Skin of body (tissue), 3 donors: Measurements from ENCODE around the gene FAM136A. TPM values are rescaled to one million over a fixed set of nuclear protein-coding genes. Genes with fewer than 3 reads are reported as not detected.
"Not testable (repeated sequence)": the region's sequence is repeated elsewhere in the genome, so short reads cannot be mapped to it uniquely, and the experiment has no call there.

Source experiments
- DNase-seq: peaks from one replicate; lab custom pipeline; 2025; lab: John Stamatoyannopoulos, UW
- small RNA-seq: library from RNA; depleted of rRNA; stranded (forward); fragments of <200 nt; gene quantifications from one replicate; pipeline ENCODE3, GENCODE V24; 2014; ENCODE audit warnings: low replicate concordance
- total RNA-seq: library from RNA; depleted of rRNA; stranded (reverse); fragments of >200 nt; gene quantifications from one replicate; pipeline ENCODE4 v1.2.3, GENCODE V29; 2014

FAM136A gene
- total RNA-seq, 1 donor from 2014 or later = 17.7 TPM

DNA sequence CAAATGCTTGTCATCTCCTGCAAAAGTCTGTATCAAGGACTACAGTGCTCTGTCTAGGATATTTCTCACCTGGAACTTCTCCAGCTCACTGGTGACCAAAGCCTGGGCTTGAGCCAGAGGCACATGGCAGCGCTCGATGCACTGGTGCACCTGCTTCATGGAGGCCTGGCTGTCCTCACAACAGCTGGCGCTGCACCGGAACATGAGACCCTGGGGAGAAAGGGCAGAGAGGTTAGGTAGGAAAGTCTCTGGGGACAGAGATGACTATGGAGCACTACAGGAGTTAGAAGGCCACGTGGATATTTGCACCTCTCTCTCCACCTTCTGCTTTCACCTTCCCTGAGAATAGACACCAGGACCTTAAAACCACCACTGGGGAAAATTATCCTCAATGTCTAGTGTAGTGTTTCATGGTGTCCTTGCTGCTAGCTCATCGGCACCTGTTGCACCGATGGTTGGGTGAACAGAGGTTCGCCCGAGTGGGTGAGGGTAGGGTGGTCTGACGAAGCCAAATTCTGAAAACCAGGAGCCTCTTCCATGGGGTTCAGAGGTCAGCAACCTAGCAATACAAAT lies 1.0 kb downstream of the FAM136A start:
- DNase-seq = no peak

DNA sequence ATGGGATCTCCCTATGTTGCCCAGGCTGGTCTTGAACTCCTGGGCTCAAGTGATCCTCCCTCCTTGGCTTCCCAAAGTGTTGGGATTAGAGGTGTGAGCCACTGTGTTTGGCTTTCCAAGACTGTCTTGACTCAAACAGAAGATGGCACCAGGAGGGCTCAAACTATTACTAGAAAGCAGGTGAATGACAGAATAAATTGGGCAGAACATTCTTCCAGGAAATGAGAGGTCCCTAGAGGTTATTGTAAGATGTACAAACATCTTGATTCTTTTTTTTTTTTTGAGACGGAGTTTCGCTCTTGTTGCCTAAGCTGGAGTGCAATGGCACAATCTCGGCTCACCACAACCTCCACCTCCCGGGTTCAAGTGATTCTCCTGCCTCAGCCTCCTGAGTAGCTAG lies 4.0 kb downstream of the FAM136A start:
- DNase-seq = not testable (repeated sequence)

DNA sequence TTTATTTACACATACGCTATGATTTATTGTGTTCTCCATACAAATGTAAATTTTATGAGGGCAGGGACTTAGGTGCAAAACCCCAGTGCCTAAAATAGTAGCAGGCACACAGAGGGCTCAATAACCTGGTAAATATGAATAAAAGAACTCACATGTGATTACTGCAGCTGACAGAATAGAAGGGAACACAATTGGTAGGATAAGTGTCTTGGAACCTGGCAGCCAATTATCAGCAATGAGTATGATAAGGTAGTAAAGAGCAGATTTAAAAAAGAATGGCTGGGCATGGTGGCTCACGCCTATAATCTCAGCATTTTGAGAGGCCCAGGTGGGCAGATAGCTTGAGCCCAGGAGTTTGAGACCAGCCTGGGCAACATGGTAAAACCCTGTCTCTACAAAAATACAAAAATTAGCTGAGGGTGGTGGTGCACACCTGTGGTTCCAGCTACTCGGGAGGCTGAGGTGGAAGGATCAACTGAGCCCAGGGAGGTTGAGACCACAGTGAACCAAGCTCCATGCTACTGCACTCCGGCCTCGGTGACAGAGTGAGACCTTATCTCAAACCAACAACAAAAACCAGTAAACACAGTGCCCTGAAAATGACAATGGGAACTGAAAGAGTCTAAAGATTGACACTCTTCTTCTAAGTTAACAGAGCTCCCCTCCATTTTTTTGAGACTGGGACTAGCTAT lies 18.2 kb downstream of the FAM136A start:
- no peak for DNase-seq

DNA sequence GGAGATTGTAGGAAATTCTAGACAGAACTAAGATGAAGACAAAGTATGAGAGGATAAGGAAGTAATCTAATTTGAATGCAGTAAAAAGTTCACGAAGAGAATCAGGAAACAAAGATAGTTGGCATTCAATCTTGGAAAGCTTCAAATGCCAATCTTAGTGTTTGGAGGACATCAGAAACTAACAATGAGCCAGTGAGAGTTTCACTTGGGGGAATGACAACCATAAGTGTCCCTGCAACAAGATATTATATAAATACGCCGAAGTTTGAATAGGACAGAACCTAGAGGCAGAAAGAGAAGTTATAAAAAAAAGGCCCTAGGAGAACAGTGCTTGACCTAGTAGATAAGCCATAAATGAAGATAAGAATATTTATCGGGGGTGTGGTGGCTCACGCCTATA lies 19.4 kb downstream of the FAM136A start:
- DNase-seq = no peak

DNA sequence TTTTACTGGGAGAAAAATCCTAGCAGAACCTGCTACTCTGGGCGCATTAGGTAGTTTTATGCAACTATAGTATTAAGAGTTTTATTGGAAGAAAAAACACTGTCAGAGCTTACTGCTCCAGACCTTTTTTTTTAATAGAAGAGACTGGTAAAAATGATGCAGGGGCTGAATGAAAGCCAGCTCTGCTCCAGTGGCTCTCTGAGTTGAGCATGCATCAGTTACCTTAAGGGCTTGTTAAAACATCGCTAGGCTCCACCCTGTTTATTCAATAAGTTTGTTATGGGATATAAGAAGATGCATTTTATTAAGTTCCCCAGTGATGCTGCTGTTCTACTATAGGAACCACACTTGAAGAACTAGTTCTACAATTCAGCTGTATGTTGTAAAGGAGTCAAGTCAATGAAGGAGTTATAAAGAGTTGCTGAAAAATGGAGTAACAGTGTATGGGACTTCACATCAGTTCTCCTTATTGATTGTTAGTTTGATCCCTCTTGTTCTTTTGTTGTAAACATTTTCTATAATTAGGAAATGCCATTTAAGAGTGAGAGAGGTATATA lies 21.5 kb downstream of the FAM136A start:
- DNase-seq = no peak

DNA sequence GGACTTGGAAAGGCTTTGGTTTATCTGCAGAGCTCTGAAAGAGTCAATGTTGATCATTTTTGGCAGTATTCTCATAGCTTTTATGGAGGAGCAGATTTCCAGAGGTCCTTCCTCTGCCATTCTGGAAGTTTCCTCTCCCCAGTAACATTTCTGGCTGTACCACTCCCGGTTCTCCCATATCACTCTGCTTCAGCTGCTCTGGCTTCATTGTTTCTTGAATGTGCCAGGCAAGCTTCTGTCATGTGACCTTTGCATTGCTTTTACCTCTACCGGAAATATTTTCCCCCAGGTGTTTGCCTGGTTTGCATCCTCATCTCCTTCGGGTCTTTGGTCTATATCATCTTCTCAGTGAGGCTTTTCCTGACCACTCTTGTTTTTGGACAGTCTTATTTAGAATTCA lies 31.5 kb downstream of the FAM136A start:
- DNase-seq = no peak

DNA sequence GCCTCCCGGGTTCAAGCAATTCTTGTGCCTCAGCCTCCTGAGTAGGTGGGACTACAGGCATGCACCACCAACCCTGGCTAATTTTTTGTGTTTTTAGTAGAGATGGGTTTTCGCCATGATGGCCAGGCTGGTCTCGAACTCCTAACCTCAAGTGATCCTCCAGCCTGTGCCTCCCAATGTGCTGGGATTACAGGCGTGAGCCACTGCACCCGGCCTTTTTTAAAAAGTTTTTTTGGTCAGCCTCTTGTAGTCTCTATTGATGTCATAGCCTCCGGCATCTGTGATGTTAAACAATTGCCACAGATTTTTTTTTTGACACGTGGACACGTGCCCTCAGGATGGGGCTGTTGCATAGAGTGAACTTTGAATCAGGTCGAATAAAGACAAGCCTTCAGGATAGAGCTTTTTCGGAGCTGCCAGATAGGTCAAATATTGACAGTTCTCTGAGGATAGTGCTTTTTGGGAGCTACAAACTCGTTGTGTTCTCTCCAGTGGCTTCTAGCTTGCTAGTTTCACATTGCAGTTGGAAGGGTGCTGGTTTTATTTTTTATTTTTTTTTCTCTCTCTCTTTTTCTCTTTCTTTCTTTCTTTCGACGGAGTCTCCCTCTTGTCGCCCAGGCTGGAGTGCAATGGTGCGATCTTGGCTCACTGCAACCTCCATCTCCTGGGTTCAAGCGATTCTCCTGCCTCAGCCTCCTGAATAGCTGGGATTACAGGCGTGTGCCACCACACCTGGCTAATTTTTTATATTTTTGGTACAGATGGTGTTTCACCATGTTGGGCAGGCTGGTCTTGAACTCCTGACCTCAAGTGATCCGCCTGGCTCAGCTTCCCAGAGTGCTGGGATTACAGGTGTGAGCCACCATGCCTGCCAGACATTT lies 32.2 kb downstream of the FAM136A start:
- not testable (repeated sequence) for DNase-seq

DNA sequence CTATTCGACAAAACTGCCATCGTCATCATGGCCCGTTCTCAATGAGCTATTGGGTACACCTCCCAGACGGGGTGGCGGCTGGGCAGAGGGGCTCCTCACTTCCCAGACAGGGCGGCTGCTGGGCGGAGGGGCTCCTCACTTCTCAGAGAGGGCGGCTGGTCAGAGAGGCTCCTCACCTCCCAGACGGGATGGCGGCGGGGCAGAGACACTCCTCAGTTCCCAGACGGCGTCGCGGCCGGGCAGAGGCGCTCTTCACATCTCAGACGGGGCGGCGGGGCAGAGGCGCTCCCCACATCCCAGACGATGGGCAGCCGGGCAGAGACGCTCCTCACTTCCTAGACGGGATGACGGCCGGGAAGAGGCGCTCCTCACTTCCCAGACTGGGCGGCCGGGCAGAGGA lies 34.9 kb downstream of the FAM136A start:
- DNase-seq = not testable (repeated sequence)

DNA sequence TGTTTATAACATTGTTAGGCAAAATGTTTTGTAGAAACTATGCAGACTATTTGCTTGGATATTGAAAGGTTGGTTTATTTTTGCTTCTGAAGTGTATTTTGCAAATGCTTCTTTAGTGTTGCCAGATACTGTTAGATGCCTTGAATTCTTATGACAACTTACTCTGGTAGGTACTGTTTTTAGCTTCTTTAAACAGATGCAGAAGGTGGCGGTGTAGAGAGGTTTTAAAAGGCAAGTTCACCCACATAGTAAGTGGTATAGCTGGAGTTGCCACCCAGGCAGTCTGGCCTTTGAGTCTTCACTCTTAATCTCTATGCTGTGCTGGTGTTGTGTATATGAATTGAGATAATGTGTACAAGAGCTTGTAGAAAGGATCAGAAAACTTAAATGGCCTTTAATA lies 40.4 kb downstream of the FAM136A start:
- no peak for DNase-seq

DNA sequence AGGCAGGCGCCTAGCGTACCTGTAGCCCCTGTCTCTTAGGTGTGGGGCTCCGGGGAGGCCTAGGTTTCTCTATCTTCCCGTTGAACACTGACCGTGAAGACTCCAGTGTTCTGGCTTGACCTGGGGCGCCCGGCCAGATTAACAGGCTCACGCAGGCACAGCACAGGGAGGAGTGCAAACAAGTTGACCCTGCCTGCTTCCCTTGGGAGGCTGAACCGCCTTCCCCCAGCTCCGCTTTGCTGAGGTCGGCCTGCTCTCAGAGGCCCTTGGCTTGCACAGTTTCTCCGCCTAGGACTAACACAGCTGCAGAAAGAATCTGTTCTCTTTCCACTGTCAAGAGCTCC lies 43.4 kb downstream of the FAM136A start:
- no peak for DNase-seq

DNA sequence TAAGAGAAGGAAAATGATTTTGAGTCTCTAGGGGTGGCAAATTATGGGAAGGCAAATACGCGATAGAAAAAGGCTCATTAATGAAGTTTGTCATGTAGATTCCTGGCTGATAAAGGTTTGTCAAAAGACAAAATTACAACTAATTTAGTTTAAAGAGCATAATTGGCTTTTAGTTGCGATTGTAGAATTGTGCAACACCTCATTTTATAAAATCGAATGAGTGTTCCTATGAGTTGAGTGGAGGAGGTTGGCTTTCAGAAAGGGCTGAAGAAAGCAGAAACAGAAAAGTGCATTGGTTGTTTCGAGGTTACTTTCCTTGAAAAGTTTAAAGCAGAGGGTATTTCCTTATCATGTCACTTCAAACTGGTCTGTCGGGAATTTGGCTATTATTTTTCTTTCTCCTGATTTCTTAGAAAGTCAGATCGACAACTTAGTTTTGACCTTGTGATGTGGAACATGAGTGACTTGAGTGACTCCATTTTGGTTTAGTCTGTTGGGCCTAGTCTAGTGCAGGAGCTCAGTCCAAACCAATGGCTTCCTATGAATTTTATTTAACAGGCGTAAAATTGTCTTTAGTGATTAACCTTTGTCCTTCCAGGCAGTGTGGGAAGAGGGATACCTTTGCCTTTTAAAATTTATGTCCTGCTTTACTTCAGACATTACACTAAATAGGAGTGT lies 46.1 kb downstream of the FAM136A start:
- no peak for DNase-seq

DNA sequence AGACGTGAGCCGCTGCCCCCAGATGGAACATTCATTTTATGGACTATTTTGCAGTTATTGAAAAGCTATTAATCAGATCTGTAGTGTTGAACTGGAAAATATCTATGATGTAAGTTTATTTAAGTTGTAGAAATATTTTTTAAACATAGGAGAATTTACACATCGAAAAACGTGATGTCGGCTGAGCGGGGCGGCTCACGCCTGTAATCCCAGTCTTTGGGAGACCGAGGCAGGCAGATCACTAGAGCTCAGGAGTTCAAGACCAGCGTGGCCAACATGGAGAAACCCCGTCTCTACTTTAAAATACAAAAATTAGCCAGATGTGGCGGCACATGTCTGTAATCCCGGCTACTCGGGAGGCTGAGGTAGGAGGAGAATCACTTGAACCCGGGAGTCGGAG lies 51.4 kb downstream of the FAM136A start:
- no peak for DNase-seq

DNA sequence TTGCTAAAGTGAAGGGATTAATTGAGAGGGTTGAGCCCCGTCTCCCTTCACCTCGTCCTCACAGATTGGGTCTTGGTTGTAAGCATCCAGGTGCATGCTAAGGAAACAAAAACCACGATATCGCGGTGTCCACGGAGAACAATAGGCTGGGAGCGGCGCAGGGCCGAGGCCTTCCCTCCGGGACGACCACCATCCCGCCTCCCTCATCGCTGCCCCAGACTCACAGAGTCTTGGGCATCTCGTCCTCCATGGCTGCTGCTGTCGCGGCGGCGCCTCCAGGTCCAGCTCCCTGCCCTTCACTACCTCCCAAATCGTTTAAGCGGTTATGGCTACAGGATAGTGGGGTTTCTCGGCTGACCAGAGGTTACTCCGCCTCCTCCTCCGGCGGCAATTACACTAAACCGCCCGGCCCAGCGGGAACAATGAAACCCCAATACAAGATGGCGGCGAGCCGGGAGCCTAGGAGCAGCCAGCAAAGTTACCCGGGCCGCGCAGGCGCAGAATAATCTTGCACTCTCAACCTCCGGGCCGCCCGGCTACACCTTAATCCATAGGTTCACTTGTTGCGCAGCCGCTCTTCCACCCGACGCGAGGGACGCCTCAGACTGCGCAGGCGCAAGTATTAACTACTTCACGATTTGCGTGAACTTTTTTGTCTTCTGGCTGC lies 53.6 kb downstream of the FAM136A start, which contains the start of gene TIA1:
Gene TIA1, minus strand, starts transcription at position 448 of the 667 bp plus-strand sequence. Its CDS starts 198 bp downstream, at position 250.
- peak; percentile 99 for DNase-seq

DNA sequence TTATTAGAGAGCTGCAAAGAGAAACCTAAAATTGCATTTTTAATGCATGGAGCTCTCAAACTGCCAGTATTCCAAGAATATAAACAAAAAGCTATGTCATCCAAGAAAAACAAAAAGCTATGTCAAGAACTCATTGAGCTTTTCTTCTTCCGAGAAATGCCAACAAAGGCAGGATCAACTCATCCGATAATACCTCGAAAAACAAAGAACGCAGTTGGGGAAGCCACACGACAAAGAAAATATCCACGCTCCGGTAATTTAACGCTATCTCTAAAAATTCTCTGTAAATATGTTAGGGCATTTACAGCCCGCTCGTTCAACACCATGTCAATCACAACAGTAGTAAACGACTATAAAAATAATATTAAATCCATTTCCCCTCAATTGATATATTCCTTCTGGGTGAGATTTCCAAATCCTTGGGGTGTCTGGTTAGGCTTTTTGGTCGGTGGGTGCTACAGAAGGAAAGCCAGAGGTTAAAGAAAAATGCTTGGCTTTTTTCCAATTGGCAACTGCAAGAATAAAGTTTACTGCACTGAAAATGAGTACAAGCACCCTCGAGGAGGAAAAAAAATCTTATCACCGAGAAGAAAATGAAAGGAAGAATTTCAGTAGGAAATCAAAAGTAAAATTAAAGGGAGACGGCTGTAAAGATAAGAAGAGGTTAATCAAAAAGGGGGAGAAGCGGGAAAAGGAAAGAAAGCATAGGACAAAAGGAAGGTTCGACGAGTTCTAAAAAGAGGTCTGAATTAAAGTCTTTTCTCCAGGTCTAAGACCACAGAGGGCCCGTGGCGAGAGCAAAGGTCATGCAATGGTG lies 54.3 kb downstream of the FAM136A start:
- peak; percentile 59 for DNase-seq

Small RNAs within 50 kb of the gene (small RNA-seq; reads per million reads assigned to genes)
- not detected for gene AC016700.2
- not detected for gene MIR1285-2

Other genes starting within 250 kb of the FAM136A start
- 80.8 TPM for gene PCBP1, start 214.6 kb downstream of the FAM136A start, total RNA-seq
- gene C2orf42, start 111.0 kb downstream of the FAM136A start, total RNA-seq = 11.5 TPM
- gene TIA1, start 53.4 kb downstream of the FAM136A start, total RNA-seq = 194 TPM
- 40.6 TPM for gene PCYOX1, start 43.9 kb downstream of the FAM136A start, total RNA-seq
- 85.0 TPM for gene SNRPG, start 8.3 kb downstream of the FAM136A start, total RNA-seq